ENCODE data around the gene TBC1D22A. TPM values are rescaled to one million over a fixed set of nuclear protein-coding genes. Genes with fewer than 3 reads are reported as not detected.

The TBC1D22A gene
- total RNA-seq, 1 donor from 2014 or later = 33.0 TPM

DNA sequence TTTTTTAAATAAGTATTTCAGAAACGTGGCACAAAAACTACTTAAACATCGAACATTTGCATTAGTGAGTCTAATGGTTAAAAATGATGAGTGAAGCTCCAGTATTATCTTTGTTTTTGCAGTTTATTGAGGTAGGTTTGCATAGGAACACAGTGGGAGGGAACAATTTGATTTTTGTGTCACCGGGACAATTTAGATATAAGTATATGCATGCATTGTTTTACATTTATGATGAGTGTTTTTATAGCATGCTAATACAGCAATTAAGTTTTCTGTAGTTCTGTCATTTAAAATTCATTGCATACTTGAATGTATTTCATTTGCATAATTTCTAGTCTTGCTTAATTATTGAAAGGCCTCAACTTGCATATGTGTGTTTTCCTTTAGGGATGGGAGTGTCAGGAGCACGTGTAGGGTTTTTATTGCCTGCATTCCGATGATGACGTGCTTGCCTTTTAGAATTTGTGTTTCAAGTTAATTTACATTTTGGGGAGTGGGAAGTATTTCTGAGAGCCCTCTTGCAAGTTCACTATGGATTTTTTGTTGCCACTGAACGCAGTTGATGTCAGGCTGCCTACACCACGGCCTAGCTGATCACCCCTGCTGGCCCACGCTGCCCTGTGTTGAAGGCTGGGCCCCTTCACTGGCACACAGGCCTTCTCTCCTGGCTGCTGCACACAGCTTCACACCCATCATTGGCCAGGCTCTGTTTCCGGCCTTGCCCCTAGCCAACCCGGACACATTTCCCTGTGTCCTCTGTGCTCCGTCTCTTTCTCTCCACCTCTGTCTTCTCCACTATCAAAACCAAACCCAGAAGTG lies 120.9 kb downstream of the TBC1D22A start:
- no peak for DNase-seq (ENCODE audit: low spot score)

DNA sequence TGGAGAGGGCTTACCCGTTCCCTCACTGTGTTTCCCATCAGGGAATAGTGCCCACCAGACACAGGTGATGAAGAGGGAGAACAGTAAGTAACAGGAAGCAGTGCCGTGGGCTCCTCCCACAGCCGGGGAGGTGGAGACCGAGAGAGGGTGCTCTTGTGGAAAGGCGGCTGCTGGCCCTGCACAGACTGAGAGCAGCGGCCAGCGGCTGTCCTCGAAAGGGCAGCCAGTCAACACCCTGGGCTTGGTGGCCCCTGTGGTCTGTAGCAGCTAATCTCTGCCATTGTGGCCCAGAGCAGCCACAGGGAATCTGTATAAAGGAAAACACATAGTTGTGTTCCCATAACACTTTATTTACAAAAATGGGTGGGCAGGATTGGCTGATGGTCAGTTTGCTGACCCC lies 121.9 kb downstream of the TBC1D22A start:
- DNase-seq (ENCODE audit: low spot score) = no peak

DNA sequence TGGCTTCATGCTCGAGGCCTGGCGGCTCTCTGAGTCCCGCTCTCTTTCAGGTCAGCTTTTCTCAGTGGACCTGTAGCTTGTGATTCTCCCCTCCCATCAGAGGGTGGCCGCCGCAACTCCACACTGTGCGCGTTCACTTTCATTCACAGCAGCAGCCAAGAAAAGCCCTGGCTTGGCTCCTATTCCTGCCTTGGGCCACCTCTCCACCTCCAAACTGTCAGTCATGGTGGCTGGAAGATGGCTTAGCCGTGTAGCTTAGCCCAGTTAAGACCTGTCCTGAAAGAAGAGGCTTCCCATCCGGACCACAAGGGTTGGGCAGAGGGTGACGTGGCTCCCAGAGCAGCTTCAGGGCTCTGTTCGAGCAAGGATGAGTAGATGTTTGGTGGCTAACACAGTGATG lies 125.5 kb downstream of the TBC1D22A start:
- no peak for DNase-seq (ENCODE audit: low spot score)

- no peak for DNase-seq (ENCODE audit: low spot score)
Observed at GRCh38 chr22:46890819-46891218, 128.4 kb downstream of the TBC1D22A start.

DNA sequence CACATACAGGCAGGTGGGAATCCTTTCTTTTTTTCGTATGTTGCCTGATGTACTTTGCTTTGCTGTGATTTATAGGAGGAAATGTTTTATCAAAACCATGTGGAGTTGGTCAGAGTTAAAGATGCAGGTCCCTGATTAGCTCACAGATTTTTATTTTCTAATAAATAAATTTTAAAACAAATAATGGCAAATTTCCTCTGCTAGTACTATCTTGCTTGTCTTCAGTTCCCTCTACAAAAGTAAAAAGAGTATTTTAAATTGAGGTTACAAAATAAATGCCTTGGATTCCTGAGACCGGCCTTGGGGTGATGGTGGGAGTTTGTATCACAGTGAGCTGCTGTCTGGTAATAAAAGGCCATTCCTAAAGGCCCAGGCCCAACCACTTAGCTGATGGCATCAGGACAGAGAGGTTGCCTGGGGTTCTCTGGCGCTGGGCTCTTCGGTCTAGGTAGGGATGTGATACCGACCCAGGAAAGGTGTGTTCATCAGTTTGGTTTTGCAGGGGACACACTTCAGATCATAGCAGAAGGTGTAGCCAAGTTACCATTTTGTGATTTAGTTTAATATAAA lies 129.0 kb downstream of the TBC1D22A start:
- no peak for DNase-seq (ENCODE audit: low spot score)

GRCh38 chr22:46892866-46893265 lies 130.4 kb downstream of the TBC1D22A start:
- no peak for DNase-seq (ENCODE audit: low spot score)

DNA sequence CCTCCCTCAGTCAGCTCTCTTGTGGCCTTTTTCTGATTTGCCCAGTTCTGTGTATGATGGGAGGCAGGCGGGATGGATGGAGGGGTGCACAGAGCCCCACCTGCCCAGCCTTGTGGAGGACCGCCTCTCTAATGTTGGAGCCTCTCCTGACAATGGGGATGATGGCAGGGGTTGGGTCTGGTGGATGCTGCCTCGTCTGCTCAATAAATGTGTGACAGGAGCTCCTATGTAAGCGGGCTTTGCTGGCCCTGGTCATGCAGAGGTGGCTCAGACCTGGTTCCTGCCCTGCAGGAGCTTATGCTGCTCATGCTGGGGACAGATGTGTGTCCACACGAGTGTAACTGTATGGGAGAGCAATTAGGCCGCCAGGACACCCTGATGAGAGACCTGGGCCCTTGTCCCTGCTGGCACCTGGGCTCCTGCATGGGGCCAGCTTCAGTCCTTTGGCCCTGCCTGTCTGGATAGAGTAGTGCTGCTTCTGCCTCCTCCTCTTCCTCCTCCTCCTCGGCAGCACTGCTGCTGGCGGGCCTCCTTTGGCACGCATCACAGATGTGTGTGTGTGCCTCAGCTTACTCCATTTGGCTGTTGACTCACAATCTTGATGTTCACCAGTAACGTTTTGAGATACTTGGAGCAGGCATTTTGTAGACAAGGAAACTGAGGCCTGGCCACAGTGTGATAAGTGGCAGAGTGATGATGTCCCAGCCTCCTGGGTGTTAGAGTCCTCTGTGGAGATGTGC lies 131.0 kb downstream of the TBC1D22A start:
- DNase-seq (ENCODE audit: low spot score) = no peak

- DNase-seq (ENCODE audit: low spot score) = no peak
Observed at GRCh38 chr22:46894081-46894671, 131.7 kb downstream of the TBC1D22A start.

GRCh38 chr22:46894851-46895640 lies 132.6 kb downstream of the TBC1D22A start:
- no peak for DNase-seq (ENCODE audit: low spot score)

DNA sequence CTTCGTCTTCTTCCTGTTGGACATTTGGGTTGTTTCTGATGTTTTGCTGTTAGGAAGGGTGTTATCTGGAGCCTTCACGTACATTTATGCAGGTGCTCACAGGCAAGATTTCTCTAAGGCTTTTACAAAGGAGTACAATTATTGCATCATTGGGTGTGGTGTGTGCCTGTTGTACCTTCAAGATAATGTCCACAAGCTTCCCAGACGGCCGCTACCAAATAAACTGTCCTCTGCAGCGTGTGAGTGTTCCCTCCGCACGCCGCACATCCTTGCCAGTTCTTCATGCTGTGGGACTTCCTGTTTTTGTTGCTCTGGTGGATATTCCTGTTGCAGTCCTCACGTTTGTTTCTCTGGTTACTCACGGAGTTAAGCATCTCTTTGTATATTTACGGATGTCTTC lies 133.3 kb downstream of the TBC1D22A start:
- DNase-seq (ENCODE audit: low spot score) = no peak

- DNase-seq (ENCODE audit: low spot score) = no peak
Observed at GRCh38 chr22:46896166-46896565, 133.7 kb downstream of the TBC1D22A start.

DNA sequence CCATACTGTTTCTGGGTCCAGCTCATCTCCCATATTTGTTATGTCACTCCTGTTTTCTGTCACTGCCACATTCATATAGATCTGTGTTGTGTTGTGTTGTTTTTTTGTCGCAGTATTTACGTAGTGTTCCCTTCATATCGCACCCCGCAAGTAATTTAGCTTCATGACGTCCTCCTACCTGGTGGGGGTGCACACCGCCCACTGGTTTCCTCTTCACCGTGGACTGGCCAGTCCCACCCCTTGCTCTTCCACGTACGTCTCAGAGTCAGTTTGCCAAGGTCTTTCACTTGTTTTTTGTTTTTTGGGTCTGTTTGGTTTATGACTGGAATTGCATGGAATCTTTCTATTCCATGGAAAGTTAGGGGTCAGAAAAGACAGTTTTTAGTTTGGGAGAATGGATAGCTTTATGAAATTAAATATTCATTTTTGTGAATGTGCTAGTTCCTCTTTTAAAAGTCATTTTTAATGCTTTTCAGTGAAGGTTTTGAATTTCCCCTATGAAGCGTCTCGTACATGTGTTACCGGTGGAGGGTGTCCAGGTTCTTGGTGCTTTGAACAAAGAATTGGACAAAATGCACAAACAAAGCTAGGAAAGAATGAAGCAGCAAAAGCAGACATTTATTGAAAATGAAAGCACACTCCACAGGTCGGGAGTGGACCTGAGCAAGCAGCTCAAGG lies 134.3 kb downstream of the TBC1D22A start:
- no peak for DNase-seq (ENCODE audit: low spot score)

DNA sequence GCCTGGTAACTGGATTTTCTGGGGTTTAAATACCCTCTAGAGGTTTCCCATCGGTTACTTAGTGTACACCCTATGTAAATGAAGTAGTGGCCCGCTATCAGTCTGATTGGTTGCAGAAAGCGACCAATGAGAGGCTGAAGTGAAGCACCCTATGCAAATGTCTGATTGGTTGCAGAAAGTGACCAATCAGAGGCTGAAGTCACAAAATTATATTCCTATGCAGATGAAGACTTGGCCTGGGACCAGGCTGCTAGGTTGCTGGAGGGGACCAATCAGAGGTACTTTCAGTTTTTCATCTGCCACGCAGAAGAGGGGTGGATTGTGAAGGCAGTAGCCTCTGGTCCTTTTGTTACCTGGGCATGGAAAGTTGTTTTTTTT lies 134.8 kb downstream of the TBC1D22A start:
- DNase-seq (ENCODE audit: low spot score) = no peak

DNA sequence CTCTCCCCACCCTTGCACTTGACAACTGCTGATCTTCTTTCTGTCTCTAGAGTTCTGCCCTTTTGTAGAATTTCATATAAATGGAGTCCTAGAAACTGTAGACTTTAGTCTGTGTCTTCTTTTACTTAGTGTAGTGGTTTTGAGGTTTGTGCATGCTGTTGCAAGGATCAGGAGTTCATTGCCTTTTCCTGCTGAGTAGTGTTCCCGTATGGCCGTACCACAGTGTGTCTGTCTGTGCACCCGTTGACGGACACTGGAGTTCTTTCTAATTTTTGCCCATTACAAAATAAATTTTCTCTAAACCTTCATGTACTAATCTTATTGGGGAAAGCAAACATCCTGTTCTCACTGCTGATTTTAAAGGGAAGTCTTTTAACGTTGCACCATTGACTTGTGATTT lies 138.1 kb downstream of the TBC1D22A start:
- no peak for DNase-seq (ENCODE audit: low spot score)

- no peak for DNase-seq (ENCODE audit: low spot score)
Observed at GRCh38 chr22:46902436-46902835, 140.0 kb downstream of the TBC1D22A start.

DNA sequence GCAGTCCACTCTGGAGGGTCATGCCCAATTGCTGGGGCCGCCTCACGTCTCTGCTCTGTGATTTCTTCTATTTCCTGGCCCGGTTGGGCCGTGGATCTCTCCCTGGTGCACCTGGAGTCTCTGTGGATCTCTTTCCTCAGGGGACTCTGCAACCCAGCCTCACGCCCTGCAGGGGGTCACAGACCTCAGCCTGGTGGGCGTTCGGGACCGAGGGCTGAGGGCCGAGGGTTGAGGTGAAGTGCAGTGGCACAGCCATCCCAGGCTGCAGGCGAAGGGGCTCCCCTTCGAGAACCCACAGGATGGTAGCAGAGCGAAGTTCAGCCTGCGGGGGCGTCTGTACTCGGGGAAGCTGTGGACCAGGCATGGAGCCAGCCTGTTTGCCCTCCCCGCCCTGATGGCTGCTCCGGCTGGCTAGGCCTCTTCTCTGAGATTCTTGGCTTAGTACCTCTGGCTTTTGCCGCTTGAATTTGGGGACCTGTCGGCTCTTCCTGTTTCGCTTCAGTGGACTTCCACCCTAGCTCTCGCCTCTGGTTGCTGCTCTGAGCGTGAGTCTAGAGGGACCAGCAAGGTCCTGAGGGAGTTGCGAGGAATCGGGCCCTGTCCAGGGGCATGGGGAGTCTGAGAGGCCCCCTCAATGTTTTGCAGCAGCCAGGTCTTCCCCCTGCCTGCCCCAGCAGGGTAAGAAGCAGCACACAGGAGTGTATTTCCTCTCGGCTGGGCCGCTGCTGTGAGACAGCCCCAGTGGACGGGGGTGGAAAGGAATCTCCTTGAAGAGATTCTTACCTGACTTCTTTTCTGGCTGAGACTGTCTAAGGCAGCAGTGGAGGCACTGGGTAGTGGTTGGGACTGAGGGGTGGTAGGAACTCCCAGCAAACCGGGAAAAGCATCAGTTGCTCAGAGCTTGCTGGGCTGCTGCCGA lies 140.8 kb downstream of the TBC1D22A start:
- no peak for DNase-seq (ENCODE audit: low spot score)

DNA sequence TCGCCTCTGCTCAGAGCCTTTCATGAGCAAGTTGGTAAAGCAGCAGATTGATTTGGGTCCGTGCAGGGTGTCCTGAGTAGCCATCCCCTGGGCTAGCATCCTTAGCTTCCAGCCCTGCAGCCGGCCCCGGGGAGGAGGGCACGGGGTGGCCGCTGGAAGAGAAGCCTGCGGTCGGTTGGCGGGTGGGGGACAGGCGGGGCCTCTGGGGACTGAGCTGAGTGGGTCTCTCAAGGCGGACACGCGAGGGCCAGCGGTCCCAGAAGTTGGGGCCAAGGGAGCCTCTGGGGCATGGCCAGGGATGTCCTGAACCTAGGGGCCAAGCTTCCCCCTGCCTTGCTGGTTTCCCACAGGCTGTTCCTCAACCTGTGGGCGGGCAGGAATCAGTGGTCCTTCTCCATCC lies 143.0 kb downstream of the TBC1D22A start:
- DNase-seq (ENCODE audit: low spot score) = no peak

- no peak for DNase-seq (ENCODE audit: low spot score)
Observed at GRCh38 chr22:46905834-46906233, 143.4 kb downstream of the TBC1D22A start.

DNA sequence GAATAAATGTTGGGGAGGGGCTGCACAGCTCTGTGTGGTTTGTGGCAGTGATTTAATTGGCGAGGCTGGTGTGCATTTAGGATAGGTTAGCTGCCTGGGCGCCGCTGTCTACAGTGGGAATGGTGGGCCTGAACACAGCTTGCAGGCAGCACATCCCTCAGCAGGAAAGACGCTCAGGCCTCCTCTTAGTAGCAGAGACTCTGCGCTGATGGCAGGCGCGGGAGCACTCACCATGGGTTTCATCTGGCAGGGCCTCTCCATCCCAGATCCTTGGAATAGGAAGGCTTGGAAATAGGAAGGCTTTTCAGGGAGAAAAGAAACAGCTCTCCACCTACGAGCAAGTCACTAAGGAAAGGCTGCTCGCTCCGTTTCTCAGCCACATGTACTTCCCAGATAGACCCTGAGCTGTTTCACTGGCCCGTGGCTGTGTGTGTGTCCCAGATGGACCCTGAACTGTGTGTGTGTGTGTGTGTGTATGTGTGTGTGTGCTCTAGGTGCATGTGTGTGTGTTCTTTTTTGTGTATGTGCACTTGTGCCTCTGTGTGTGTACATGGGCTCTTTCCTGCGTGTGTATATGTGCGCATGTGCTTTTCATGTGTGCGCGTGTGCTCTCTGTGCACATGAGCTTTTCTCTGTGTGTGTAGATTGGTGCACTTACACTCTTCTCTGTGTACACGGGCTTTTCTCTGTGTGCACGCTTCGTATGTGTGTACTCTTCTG lies 144.0 kb downstream of the TBC1D22A start:
- DNase-seq (ENCODE audit: low spot score) = no peak
